ENCODE data around the gene OR8K3.

The OR8K3 gene

GRCh38 chr11:56314844-56315243 lies at the start of gene OR8K3:
Gene OR8K3, plus strand, starts transcription at chr11:56315144. Its CDS starts 3,163 bp downstream, at chr11:56318307.
- no peaks in the 10 kb centered on the region for H3K36me3 ChIP-seq
- H3K4me1 ChIP-seq (ENCODE audit: control insufficient read depth in 1 of 2, insufficient read depth in 1 of 2, low read depth in 1 of 2, low read length in 1 of 2): no peaks in the 10 kb centered on the region
- H3K4me3 ChIP-seq (ENCODE audit: low read depth in 1 of 2, low read length in 1 of 2): no peak within 1 kb of the TSS
- H3K27me3 ChIP-seq: no peaks in the 10 kb centered on the region
- no peak for TF ChIP-seq CTCF (IDR thresholded peaks at IDR 0.05)
- no peak within 1 kb of the TSS for H3K27ac ChIP-seq
- no peaks in the 10 kb centered on the region for H3K9me3 ChIP-seq

- Histone ChIP-seq H3K4me1 (ENCODE audit: control insufficient read depth in 1 of 2, insufficient read depth in 1 of 2, low read depth in 1 of 2, low read length in 1 of 2) (no peaks in the 10 kb centered on the region), H3K9me3 (no peaks in the 10 kb centered on the region), H3K27me3 (no peaks in the 10 kb centered on the region), H3K27ac (no peak overlapping the region), H3K4me3 (ENCODE audit: low read depth in 1 of 2, low read length in 1 of 2) (no peak overlapping the region), H3K36me3 (no peaks in the 10 kb centered on the region)
- no peak for TF ChIP-seq CTCF (IDR thresholded peaks at IDR 0.05)
These were observed 43.9 kb upstream of the OR8K3 start for GRCh38 chr11:56271092-56271491.

DNA sequence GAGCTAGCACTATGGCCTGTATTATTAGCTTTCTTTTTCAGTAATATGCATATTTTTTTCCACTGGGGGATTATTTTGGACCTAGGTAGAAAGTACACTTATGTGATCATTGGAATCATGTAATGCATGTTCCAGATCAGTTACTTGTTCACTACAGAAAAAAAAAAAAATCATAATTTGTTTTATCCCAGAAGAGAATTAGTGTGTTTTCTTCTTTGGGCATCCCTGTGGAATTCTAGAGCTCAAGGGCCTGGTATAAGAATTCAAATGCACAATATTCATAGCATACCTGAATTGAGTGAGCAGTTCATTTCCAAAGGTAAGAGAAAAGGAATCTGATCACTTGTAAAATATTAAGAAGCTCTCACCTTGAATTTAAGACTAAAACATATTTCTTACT lies 41.1 kb upstream of the OR8K3 start, which contains the start of gene OR5T1:
OR5T1 (plus strand) TSS at position 301 of the 400 bp plus-strand sequence. CDS start 1,485 bp downstream, outside the sequence.
- H3K27me3 ChIP-seq: no peaks in the 10 kb centered on the region
- no peaks in the 10 kb centered on the region for H3K4me1 ChIP-seq (ENCODE audit: control insufficient read depth in 1 of 2, insufficient read depth in 1 of 2, low read depth in 1 of 2, low read length in 1 of 2)
- H3K9me3 ChIP-seq: no peaks in the 10 kb centered on the region
- TF ChIP-seq CTCF (IDR thresholded peaks at IDR 0.05): no peak
- no peaks in the 10 kb centered on the region for H3K36me3 ChIP-seq
- no peak within 1 kb of the TSS for H3K27ac ChIP-seq
- no peak within 1 kb of the TSS for H3K4me3 ChIP-seq (ENCODE audit: low read depth in 1 of 2, low read length in 1 of 2)

DNA sequence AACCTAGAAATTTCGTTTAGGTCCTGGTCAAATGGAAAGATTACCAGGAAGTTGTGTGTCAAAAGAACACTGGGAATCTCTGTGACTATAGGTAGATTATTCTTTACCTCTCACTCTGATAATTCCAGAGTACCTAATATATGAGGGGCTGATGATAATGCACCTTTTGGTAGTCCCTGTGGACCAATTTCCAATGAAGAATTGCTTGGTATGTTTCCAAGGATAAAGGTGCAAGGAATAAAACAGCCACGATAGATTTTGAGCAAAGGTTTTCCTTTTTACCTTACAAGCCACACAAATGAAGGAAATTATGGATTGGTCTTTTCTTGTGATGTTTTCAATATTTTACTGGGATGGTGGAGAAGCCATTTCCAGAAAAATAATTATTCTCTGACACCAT lies 22.8 kb upstream of the OR8K3 start, which contains the start of gene OR8H1:
OR8H1 (minus strand) TSS at position 101 of the 400 bp plus-strand sequence. CDS start 1,192 bp downstream, outside the sequence.
- no peaks in the 10 kb centered on the region for H3K27me3 ChIP-seq
- TF ChIP-seq CTCF (IDR thresholded peaks at IDR 0.05): no peak
- no peaks in the 10 kb centered on the region for H3K9me3 ChIP-seq
- no peak within 1 kb of the TSS for H3K27ac ChIP-seq
- no peaks in the 10 kb centered on the region for H3K36me3 ChIP-seq
- H3K4me3 ChIP-seq (ENCODE audit: low read depth in 1 of 2, low read length in 1 of 2): no peak within 1 kb of the TSS
- no peaks in the 10 kb centered on the region for H3K4me1 ChIP-seq (ENCODE audit: control insufficient read depth in 1 of 2, insufficient read depth in 1 of 2, low read depth in 1 of 2, low read length in 1 of 2)

DNA sequence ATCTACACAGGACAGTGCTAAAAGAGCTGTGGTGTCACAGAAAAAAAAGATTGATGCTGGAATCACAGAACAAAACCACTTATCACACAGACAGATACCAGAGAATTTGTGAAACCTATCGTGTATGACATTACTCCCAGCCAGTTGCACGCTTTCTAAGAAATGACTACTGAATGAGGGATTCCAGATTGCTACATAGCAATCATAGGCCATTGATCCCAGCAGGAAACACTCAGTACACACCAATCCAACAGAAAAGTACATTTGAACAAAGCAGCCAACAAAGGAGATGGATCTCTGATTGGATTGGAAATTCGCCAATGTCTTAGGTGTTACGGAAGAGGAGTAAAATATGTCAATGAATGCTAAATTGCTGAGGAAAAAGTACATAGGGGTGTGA lies 18.0 kb upstream of the OR8K3 start:
- H3K4me3 ChIP-seq (ENCODE audit: low read depth in 1 of 2, low read length in 1 of 2): no peak overlapping the region
- H3K4me1 ChIP-seq (ENCODE audit: control insufficient read depth in 1 of 2, insufficient read depth in 1 of 2, low read depth in 1 of 2, low read length in 1 of 2): no peaks in the 10 kb centered on the region
- H3K27ac ChIP-seq: no peak overlapping the region
- H3K9me3 ChIP-seq: no peaks in the 10 kb centered on the region
- no peaks in the 10 kb centered on the region for H3K27me3 ChIP-seq
- no peaks in the 10 kb centered on the region for H3K36me3 ChIP-seq
- no peak for TF ChIP-seq CTCF (IDR thresholded peaks at IDR 0.05)

- Histone ChIP-seq H3K9me3 (no peaks in the 10 kb centered on the region), H3K27me3 (no peaks in the 10 kb centered on the region), H3K4me1 (ENCODE audit: control insufficient read depth in 1 of 2, insufficient read depth in 1 of 2, low read depth in 1 of 2, low read length in 1 of 2) (no peaks in the 10 kb centered on the region), H3K4me3 (ENCODE audit: low read depth in 1 of 2, low read length in 1 of 2) (no peak overlapping the region), H3K27ac (no peak overlapping the region), H3K36me3 (no peaks in the 10 kb centered on the region)
- TF ChIP-seq CTCF (IDR thresholded peaks at IDR 0.05): no peak
These were observed 7.1 kb upstream of the OR8K3 start for GRCh38 chr11:56307836-56308235.

Measured in neutrophil (primary cell).